Activated CD4-positive, alpha-beta memory T cell treated with anti-CD3 and anti-CD28 coated beads for 36 hours (primary cell): Measurements from ENCODE around the gene DBNDD2. TPM values are rescaled to one million over a fixed set of nuclear protein-coding genes. Genes with fewer than 3 reads are reported as not detected.

ENCODE experiments used
- CTCF ChIA-PET: fragments of 350-600 bp; sonication (Branson Sonifier 250); formaldehyde crosslinking; loops from one replicate; lab custom pipeline; 2021; ENCODE audit warnings: antibody characterized with exemption, inconsistent platforms; lab: Charles Lee
- POLR2A ChIA-PET: fragments of 350-600 bp; sonication (Branson Sonifier 250); formaldehyde crosslinking; loops from one replicate; lab custom pipeline; 2021; ENCODE audit warnings: antibody characterized with exemption; lab: Charles Lee
- DNase-seq: peaks from one replicate; pipeline ENCODE4 v3.0.0-alpha.2; 2020
- H3K27ac Mint-ChIP-seq: one replicate; pipeline ENCODE4 v1.8.0; 2021; ENCODE audit warnings: mixed read lengths
- H3K27me3 Mint-ChIP-seq: one replicate; pipeline ENCODE4 v1.8.0; 2021; ENCODE audit warnings: mixed read lengths
- H3K36me3 Mint-ChIP-seq: one replicate; pipeline ENCODE4 v1.8.0; 2021; ENCODE audit warnings: mixed read lengths
- H3K4me1 Mint-ChIP-seq: one replicate; pipeline ENCODE4 v1.8.0; 2021; ENCODE audit warnings: low read depth, mixed read lengths
- H3K4me3 Mint-ChIP-seq: one replicate; pipeline ENCODE4 v1.8.0; 2021; ENCODE audit warnings: mild to moderate bottlenecking, mixed read lengths
- H3K9me3 Mint-ChIP-seq: one replicate; pipeline ENCODE4 v1.8.0; 2021; ENCODE audit warnings: mixed read lengths
- intact Hi-C: fragments of 100-400 bp; cut with micrococcal nuclease; formaldehyde crosslinking; loops from one replicate; pipeline ENCODE4 v1.15.1; 2023
- microRNA-seq: library from miRNA; unstranded; fragments of <30 nt; microRNA quantifications from one replicate; pipeline ENCODE4 v1.2.0, GENCODE V29; 2022; ENCODE audit warnings: borderline number of aligned reads, borderline microRNAs expressed, borderline replicate concordance
- total RNA-seq, 2 experiments: library from RNA; stranded (reverse); gene quantifications; one replicate each; pipeline ENCODE4 v1.2.3, GENCODE V29; 2021

DBNDD2 gene
- total RNA-seq, 2 experiments from 2014 or later: 21.6 to 22.6 TPM

DNA sequence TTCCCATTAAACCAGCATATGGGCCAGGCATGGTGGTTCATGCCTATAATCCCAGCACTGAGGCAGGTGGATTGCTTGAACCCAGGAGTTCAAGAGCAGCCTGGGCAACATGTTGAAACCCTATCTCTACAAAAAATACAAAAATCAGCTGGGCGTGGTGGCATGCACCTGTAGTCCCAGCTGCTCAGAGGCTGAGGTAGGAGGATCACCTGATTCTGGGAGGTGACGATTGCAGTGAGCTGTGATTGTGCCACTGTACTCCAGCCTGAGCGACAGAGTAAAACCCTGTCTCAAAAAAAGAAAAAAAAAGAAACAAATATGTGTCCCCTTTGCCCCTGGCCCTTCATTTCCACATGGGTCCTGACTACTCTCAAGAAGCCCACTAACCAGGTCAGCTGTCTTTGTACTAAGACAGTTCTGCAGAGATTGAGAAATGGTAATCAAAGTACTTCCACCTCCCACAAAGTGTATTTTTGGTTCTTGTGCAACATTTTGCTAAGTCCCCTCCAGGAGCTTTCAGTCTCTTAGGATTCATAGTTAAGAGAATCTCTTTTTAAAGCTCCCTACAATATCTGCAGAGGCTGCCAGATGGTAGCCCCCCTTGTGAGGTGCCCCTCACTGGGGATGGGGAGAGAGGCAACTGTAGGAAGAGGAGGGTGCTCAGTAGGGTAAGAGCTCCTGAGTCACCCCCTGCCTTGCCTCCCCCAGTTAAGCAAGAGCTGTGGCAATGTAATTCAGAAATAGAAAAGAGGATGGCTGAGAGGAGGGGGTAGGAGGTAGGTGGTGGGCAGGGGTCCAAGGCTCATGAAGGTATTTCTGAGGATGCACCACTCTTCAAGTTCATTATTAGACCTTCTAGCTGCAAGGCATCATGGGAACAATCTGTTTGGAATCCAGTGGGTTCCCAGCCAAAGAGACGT, 44.9 kb downstream of the DBNDD2 start:
- Mint-ChIP-seq H3K9me3 (no peaks in the 10 kb centered on the region), H3K36me3 (peaks cover 3% of the 10 kb centered on the region), H3K27ac (no peak overlapping the region), H3K4me1 (no peaks in the 10 kb centered on the region), H3K4me3 (no peak overlapping the region), H3K27me3 (peaks cover 1% of the 10 kb centered on the region)
- DNase-seq: no peak
- ChIA-PET CTCF (interaction anchor here (0.8 to 7.2 kb wide), 13 partner anchors 12 to 318 kb away, joined by 4 to 69 read pairs (median 8); partner anchors contain the start of gene SYS1), POLR2A (no interaction called here)
- intact Hi-C loops: no loop called here

DNA sequence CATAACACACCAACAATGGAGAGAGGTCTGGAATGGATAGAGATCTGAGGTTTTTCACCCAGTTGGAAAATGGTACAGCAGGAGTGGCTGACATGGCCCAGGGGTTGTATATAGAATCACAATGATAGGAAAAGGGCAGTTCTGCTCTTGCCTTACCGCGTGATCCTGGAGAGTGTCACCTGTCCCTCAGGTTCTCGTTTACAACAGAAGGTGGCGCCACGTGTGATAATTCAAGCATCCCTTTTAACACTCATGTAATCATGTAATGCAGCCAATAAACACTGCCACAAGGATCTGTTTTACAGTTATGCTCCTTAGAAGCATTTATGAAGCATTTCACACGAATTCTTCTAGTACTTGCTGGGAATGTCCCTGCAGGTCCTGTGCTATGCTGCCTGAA, 48.5 kb downstream of the DBNDD2 start:
- Mint-ChIP-seq H3K27me3 (no peaks in the 10 kb centered on the region), H3K4me1 (no peaks in the 10 kb centered on the region), H3K36me3 (no peaks in the 10 kb centered on the region), H3K4me3 (no peak overlapping the region), H3K27ac (no peak overlapping the region), H3K9me3 (no peaks in the 10 kb centered on the region)
- ChIA-PET CTCF (interaction anchor here (0.6 to 6.4 kb wide), 5 partner anchors 10 to 314 kb away, joined by 3 to 50 read pairs (median 4); no protein-coding TSS in a partner anchor), POLR2A (no interaction called here)
- DNase-seq: peak; percentile 64
- intact Hi-C loops: loop anchor here (1.0 kb wide), 1 partner anchor 315 kb away; no protein-coding TSS in a partner anchor

- H3K4me1 Mint-ChIP-seq: no peaks in the 10 kb centered on the region
- H3K36me3 Mint-ChIP-seq: no peaks in the 10 kb centered on the region
- H3K27me3 Mint-ChIP-seq: no peaks in the 10 kb centered on the region
- no peak overlapping the region for H3K27ac Mint-ChIP-seq
- intact Hi-C loops: no loop called here
- POLR2A ChIA-PET: no interaction called here
- no peak overlapping the region for H3K4me3 Mint-ChIP-seq
- DNase-seq: no peak
- CTCF ChIA-PET: interaction anchor here (0.6 to 1.9 kb wide), 5 partner anchors 10 to 312 kb away, joined by 3 to 20 read pairs (median 4); partner anchors contain the start of gene WFDC2
- no peaks in the 10 kb centered on the region for H3K9me3 Mint-ChIP-seq
Measured at GRCh38 chr20:45459606-45460005, 51.5 kb downstream of the DBNDD2 start.

Small RNA genes within 50 kb of the gene (microRNA-seq; reads per million reads assigned to microRNA genes)
- gene MIR6812: not detected

Other genes starting within 250 kb of the DBNDD2 start
- not detected for gene PI3, start 233.4 kb upstream of the DBNDD2 start, total RNA-seq
- not detected for gene SEMG1, start 201.3 kb upstream of the DBNDD2 start, total RNA-seq
- gene SEMG2, start 186.9 kb upstream of the DBNDD2 start, total RNA-seq: not detected
- not detected for gene SLPI, start 153.7 kb upstream of the DBNDD2 start, total RNA-seq
- gene RBPJL, start 101.4 kb upstream of the DBNDD2 start, total RNA-seq: not detected
- under 1 TPM; 0.70 to 0.95 TPM for gene MATN4, start 100.0 kb upstream of the DBNDD2 start, total RNA-seq
- 10 to 100 TPM; 67.8 to 69.8 TPM for gene SDC4, start 59.9 kb upstream of the DBNDD2 start, total RNA-seq
- gene SYS1, start 45.1 kb upstream of the DBNDD2 start, total RNA-seq: 10 to 100 TPM; 19.9 to 24.8 TPM
- gene TP53TG5, start 30.0 kb upstream of the DBNDD2 start, total RNA-seq: under 1 TPM; 0.24 to 0.55 TPM
- gene PIGT, start 7.9 kb downstream of the DBNDD2 start, total RNA-seq: 10 to 100 TPM; 41.5 to 44.4 TPM
- under 1 TPM; 0.38 to 0.92 TPM for gene WFDC2, start 61.5 kb downstream of the DBNDD2 start, total RNA-seq
- not detected for gene SPINT3, start 107.3 kb downstream of the DBNDD2 start, total RNA-seq
- not detected for gene WFDC6, start 131.2 kb downstream of the DBNDD2 start, total RNA-seq
- gene EPPIN, start 139.1 kb downstream of the DBNDD2 start, total RNA-seq: not detected
- gene WFDC8, start 171.0 kb downstream of the DBNDD2 start, total RNA-seq: not detected
- not detected for gene WFDC10A, start 221.4 kb downstream of the DBNDD2 start, total RNA-seq
- gene WFDC9, start 223.0 kb downstream of the DBNDD2 start, total RNA-seq: not detected